Heart left ventricle (tissue), 13 donors: ENCODE data around the gene STEAP2.

Source experiments
- POLR2A ChIP-seq, 2 donors: fragments of 450-650 bp; IDR thresholded peaks; one replicate each; pipeline ENCODE4 v1.6.1; 2017; ENCODE audit warnings: antibody characterized with exemption in 2 of 2, mild to moderate bottlenecking in 2 of 2, moderate library complexity in 2 of 2
- TF ChIP-seq, protein P1 (sequence below), 12 donors: fragments of 200-600 bp; sonication (generic) in 4 of 12; IDR thresholded peaks; one replicate each; pipeline versions ENCODE4 v1.5.0 to v1.8.0; 2018 to 2022; ENCODE audit warnings: antibody characterized with exemption in 12 of 12, mild to moderate bottlenecking in 5 of 12
- donor health status: ischemic (EF 13 %, LVEDD 7.1; RV severe dilation, severe dysfunction).
- donor health status: DM: no; HTN: yes; CAD: no.
- donor health status: DM: no; HTN: no; CAD: no.
- donor health status: ischemic (EF 25% LVEDD 6.9; RV normal size, moderate dysfunction).
- donor health status: ischemic (EF 25% LVEDD 5.7; RV mildly dilated, moderate dysfunction).
- donor health status: ischemic (EF 35%, LVEDD 5.7; RV mildly dilated, moderate dysfunction).
- donor health status: nonischemic (EF 11% LVEDD 7.7; RV severe dilation, severe dysfunction).
- donor health status: DM: yes; HTN: yes; CAD: no.
- donor health status: PGD.
- donor health status: ischemic (EF 29% LVEDD 5.4; RV normal size, mild dysfunction).
- donor health status: nonischemic (EF 23%, LVEDD 6.1; RV moderate dilation, normal function).

DNA sequence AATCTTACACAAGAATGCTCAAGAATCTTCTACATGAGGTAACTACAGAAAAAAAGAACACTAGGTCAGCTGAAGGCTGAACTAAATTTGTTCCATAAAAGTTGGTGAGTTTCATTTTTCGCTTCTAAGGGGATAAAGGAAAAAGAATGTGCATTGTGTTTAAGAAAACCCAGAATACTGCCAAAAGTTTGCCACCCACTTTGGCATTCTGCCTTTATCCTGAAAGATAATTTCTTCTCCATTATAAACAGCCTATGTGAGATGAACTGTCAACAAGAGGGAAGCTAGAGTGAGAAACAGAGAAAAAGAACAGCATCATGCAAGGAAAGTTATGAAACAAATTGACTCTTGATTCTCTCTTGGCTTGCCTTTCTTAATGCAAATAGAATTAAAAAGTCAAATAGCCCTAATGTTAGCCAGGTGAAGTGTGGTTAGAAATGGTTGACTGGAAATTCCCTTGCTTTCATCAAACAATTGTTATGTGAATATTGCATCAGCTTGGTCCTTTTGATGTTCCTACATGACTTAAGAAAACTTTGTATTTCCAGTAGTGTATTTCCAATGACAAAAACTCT is 31.4 kb upstream of the STEAP2 start:
- TF ChIP-seq, protein P1, sequence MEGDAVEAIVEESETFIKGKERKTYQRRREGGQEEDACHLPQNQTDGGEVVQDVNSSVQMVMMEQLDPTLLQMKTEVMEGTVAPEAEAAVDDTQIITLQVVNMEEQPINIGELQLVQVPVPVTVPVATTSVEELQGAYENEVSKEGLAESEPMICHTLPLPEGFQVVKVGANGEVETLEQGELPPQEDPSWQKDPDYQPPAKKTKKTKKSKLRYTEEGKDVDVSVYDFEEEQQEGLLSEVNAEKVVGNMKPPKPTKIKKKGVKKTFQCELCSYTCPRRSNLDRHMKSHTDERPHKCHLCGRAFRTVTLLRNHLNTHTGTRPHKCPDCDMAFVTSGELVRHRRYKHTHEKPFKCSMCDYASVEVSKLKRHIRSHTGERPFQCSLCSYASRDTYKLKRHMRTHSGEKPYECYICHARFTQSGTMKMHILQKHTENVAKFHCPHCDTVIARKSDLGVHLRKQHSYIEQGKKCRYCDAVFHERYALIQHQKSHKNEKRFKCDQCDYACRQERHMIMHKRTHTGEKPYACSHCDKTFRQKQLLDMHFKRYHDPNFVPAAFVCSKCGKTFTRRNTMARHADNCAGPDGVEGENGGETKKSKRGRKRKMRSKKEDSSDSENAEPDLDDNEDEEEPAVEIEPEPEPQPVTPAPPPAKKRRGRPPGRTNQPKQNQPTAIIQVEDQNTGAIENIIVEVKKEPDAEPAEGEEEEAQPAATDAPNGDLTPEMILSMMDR (IDR thresholded peaks at IDR 0.05), result no peak
- TF ChIP-seq POLR2A (IDR thresholded peaks at IDR 0.05), result no peak
